Natural killer cell (primary cell): ENCODE results near the gene WSB2. TPM values are rescaled to one million over a fixed set of nuclear protein-coding genes. Genes with fewer than 3 reads are reported as not detected.
"Not testable (repeated sequence)": the region's sequence is repeated elsewhere in the genome, so short reads cannot be mapped to it uniquely, and the experiment has no call there.

Experiments
- ATAC-seq, 3 donors: fragments of 150-1000 bp in 2 of 3; fragments of 200-7000 bp in 1 of 3; cut with Tn5 transposase; 1 replicate in 1 of 3; 2 replicates in 2 of 3; pipeline ENCODE4 v1.10.0; 2021; ENCODE audit warnings: mild to moderate bottlenecking in 2 of 3, moderate library complexity in 2 of 3
- DNase-seq, 2 donors: peaks; one replicate each; pipeline versions ENCODE4 v3.0.0 to v3.0.0-alpha.2; 2013 to 2021; ENCODE audit warnings: mixed read lengths in 1 of 2
- H3K27ac ChIP-seq: one replicate; pipeline ENCODE4 v1.5.1; 2013; ENCODE audit warnings: mild to moderate bottlenecking, low read length
- H3K27me3 ChIP-seq: one replicate; pipeline ENCODE4 v1.6.1; 2013; ENCODE audit warnings: low read length; ENCODE audit not compliant: control insufficient read depth, insufficient read depth
- H3K36me3 ChIP-seq: one replicate; pipeline ENCODE4 v1.6.1; 2013; ENCODE audit warnings: low read length; ENCODE audit not compliant: control insufficient read depth, insufficient read depth
- H3K4me1 ChIP-seq: one replicate; pipeline ENCODE4 v1.6.1; 2013; ENCODE audit warnings: low read length; ENCODE audit not compliant: control insufficient read depth, insufficient read depth
- H3K4me3 ChIP-seq: one replicate; pipeline ENCODE4 v1.5.1; 2013; ENCODE audit warnings: low read length
- H3K9me3 ChIP-seq: one replicate; pipeline ENCODE4 v1.6.1; 2013; ENCODE audit warnings: low read length; ENCODE audit not compliant: control insufficient read depth, insufficient read depth
- H3K27ac Mint-ChIP-seq, 2 donors: one replicate each; pipeline ENCODE4 v1.8.0; 2022; ENCODE audit warnings: mild to moderate bottlenecking in 2 of 2, mixed read lengths in 2 of 2, moderate library complexity in 1 of 2
- H3K27me3 Mint-ChIP-seq, 2 donors: one replicate each; pipeline ENCODE4 v1.8.0; 2022; ENCODE audit warnings: low read depth in 2 of 2, mixed read lengths in 2 of 2
- H3K36me3 Mint-ChIP-seq: one replicate; pipeline ENCODE4 v1.8.0; 2022; ENCODE audit warnings: mixed read lengths
- H3K4me1 Mint-ChIP-seq, 2 donors: one replicate each; pipeline ENCODE4 v1.8.0; 2022; ENCODE audit warnings: mixed read lengths in 2 of 2
- H3K4me3 Mint-ChIP-seq: one replicate; pipeline ENCODE4 v1.8.0; 2022; ENCODE audit warnings: mild to moderate bottlenecking, moderate library complexity, mixed read lengths
- H3K9me3 Mint-ChIP-seq, 2 donors: one replicate each; pipeline ENCODE4 v1.8.0; 2022; ENCODE audit warnings: mixed read lengths in 2 of 2
- WGBS: methylation state at CpG from one replicate; pipeline ENCODE4 v1.1.7; 2013; ENCODE audit warnings: missing lambda C conversion rate; ENCODE audit not compliant: insufficient coverage; 5-methylcytosine and 5-hydroxymethylcytosine counted together
- intact Hi-C: fragments of 100-400 bp; cut with micrococcal nuclease; formaldehyde crosslinking; loops from one replicate; pipeline ENCODE4 v1.14.2; 2022
- total RNA-seq, 4 donors: library from RNA; stranded (reverse); fragments of 120-200 nt in 1 of 4; gene quantifications; one replicate each; pipeline versions ENCODE4 v1.2.3 to v1.2.4, GENCODE V29; 2013 to 2022
- TF ChIP-seq, protein P1 (sequence below): fragments of 200-600 bp; IDR thresholded peaks from one replicate; pipeline ENCODE4 v1.8.0; 2022; ENCODE audit warnings: antibody characterized with exemption

WSB2 gene
- total RNA-seq, 3 donors from 2014 or later (not counting 1 experiment from before 2014, with no cell fraction given) = 25.5 to 29.5 (median 28.8) TPM

DNA sequence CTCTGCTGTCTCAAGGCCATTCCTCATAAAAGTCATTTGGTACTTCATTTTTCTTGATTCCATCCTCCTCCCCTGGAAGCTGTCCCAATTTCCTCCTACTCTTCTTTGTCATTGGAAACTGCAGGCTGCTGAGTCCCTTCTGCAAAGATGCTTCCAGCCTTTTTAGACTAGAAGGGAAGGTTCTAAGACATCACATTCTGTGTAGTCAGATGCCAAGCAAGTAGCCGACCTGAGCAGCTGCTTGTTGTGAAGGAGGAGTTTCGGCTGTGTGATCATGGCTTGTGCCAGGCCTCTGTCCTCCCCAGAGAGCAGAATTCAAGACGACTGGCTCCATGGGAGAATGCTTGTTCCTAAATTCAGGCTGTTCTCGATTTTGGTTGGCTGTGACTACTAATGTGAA is 35.8 kb downstream of the WSB2 start:
- DNase-seq (no peak), ATAC-seq (no peak)
- Histone ChIP-seq H3K9me3 (no peaks in the 10 kb centered on the region), H3K27ac (no peak overlapping the region), H3K4me1 (no peaks in the 10 kb centered on the region), H3K27me3 (no peaks in the 10 kb centered on the region), H3K4me3 (no peak overlapping the region), H3K36me3 (peaks cover 25% of the 10 kb centered on the region)
- Mint-ChIP-seq H3K9me3 (no peaks in the 10 kb centered on the region), H3K27me3 (no peaks in the 10 kb centered on the region), H3K36me3 (peaks cover 6% of the 10 kb centered on the region), H3K4me1 (no peaks in the 10 kb centered on the region), H3K27ac (no peak overlapping the region), H3K4me3 (no peak overlapping the region)
- WGBS = 95% methylated on average over 4 of the region's 4 CpGs
- intact Hi-C loops = no loop called here
- TF ChIP-seq, protein P1, sequence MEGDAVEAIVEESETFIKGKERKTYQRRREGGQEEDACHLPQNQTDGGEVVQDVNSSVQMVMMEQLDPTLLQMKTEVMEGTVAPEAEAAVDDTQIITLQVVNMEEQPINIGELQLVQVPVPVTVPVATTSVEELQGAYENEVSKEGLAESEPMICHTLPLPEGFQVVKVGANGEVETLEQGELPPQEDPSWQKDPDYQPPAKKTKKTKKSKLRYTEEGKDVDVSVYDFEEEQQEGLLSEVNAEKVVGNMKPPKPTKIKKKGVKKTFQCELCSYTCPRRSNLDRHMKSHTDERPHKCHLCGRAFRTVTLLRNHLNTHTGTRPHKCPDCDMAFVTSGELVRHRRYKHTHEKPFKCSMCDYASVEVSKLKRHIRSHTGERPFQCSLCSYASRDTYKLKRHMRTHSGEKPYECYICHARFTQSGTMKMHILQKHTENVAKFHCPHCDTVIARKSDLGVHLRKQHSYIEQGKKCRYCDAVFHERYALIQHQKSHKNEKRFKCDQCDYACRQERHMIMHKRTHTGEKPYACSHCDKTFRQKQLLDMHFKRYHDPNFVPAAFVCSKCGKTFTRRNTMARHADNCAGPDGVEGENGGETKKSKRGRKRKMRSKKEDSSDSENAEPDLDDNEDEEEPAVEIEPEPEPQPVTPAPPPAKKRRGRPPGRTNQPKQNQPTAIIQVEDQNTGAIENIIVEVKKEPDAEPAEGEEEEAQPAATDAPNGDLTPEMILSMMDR = no peak

DNA sequence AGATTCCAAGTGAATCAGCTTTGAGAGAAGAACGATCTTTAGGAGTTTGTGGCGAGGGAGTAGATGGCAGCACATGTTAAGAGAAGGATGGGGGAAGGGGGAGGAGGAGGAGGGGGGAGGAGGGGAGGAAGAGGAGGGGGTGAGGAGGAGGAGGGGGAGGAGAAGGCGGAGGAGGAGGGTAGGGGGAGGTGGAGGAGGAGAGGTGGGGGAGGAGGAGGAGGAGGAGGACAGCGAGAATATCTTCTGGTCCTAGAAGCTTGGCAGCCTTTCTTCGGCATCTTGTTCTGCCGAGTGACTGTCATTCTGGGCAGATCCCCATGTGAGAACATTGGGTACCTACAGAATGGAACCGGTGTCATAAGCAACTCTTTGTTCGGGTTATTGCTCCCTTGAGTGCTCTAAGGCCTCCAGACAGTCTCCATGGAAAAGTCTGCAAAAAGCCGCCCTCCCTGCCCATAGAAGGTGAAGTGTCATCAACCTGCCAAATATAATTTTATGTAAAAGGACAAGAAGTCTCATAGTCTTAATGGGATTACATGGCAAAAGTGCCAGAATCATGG is 37.6 kb downstream of the WSB2 start:
- peaks cover 33% of the 10 kb centered on the region for H3K36me3 ChIP-seq
- H3K27me3 Mint-ChIP-seq = no peaks in the 10 kb centered on the region
- ATAC-seq = no peak
- DNase-seq = no peak
- H3K27ac ChIP-seq = no peak overlapping the region
- no peaks in the 10 kb centered on the region for H3K4me1 ChIP-seq
- TF ChIP-seq, protein P1 = no peak
- no peaks in the 10 kb centered on the region for H3K9me3 Mint-ChIP-seq
- H3K27ac Mint-ChIP-seq = no peak overlapping the region
- intact Hi-C loops = no loop called here
- H3K4me3 ChIP-seq = no peak overlapping the region
- H3K27me3 ChIP-seq = no peaks in the 10 kb centered on the region
- no peaks in the 10 kb centered on the region for H3K9me3 ChIP-seq
- H3K36me3 Mint-ChIP-seq = peaks cover 6% of the 10 kb centered on the region
- no peak overlapping the region for H3K4me3 Mint-ChIP-seq
- WGBS = 94% methylated on average over 8 of the region's 9 CpGs
- H3K4me1 Mint-ChIP-seq = no peaks in the 10 kb centered on the region

DNA sequence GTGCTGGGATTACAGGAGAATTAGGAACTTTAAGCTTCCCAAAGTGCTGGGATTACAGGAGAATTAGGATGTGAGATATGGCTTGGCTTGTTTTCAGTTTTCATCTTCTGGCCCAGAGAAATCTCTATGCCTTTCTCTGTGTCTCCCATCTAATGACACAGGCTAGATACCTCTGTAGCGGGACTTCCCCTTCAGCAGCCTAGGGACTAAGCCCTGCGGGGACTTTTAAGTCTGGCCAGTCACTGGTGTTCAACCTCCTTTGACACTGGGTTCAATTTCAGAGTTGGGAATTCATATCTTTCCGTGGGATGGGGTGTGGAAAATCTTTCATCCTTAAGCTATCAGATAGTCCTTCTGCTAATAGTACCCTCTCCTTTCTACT is 38.3 kb downstream of the WSB2 start:
- Mint-ChIP-seq H3K4me3 (no peak overlapping the region), H3K27me3 (no peaks in the 10 kb centered on the region), H3K27ac (no peak overlapping the region), H3K36me3 (peaks cover 6% of the 10 kb centered on the region), H3K9me3 (no peaks in the 10 kb centered on the region), H3K4me1 (peaks cover 4 to 5% of the 10 kb centered on the region in 2 donors)
- DNase-seq = no peak
- Histone ChIP-seq H3K4me3 (no peak overlapping the region), H3K36me3 (peaks cover 33% of the 10 kb centered on the region), H3K4me1 (no peaks in the 10 kb centered on the region), H3K9me3 (no peaks in the 10 kb centered on the region), H3K27me3 (no peaks in the 10 kb centered on the region), H3K27ac (no peak overlapping the region)
- 100% methylated on average over 2 of the region's 3 CpGs for WGBS
- intact Hi-C loops = no loop called here
- TF ChIP-seq, protein P1 = no peak
- no peak for ATAC-seq

DNA sequence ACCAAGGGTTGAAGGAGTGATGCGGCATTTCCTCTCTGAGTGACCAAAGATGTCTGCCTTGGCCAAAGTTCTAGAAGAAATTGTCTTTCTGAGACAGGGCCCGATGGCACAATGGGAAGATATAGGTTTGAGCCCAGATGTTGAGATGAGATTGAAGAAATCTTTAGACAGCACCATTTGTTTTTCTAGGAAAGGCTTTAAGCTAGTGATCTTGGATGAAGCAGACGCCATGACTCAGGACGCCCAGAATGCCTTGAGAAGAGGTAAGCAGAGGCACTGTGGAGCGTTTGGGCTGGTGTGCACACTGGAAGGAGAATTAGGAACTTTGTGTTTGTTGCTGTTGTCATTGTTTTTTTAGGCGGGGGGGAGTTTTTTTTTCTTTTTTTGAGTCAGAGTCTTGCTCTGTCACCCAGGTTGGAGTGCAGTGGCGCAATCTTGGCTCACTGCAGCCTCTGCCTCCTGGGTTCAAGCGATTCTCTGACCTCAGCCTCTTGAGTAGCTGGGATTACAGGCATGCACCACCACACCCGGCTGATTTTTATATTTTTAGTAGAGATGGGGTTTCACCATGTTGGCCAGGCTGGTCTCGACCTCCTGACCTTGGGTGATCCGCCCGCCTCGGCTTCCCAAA is 38.8 kb downstream of the WSB2 start:
- intact Hi-C loops, H3K4me1 Mint-ChIP-seq, H3K9me3 Mint-ChIP-seq, DNase-seq, H3K4me3 ChIP-seq, H3K9me3 ChIP-seq, H3K27ac Mint-ChIP-seq, H3K4me1 ChIP-seq, ATAC-seq, H3K27me3 Mint-ChIP-seq, H3K27ac ChIP-seq, H3K4me3 Mint-ChIP-seq, H3K36me3 Mint-ChIP-seq, H3K27me3 ChIP-seq: not testable (repeated sequence)
- peaks cover 33% of the 10 kb centered on the region for H3K36me3 ChIP-seq
- WGBS = 91% methylated on average over 13 of the region's 13 CpGs
